HepG2 (cell line): ENCODE data around the gene BCL2L2. TPM values are rescaled to one million over a fixed set of nuclear protein-coding genes. Genes with fewer than 3 reads are reported as not detected.

ENCODE experiments used
- CBFB ChIP-seq: sonication (generic); formaldehyde crosslinking; IDR thresholded peaks from 2 replicates; pipeline ENCODE4 v1.4.0; 2020; ENCODE audit warnings: missing genetic modification reagents
- CC2D1A ChIP-seq: sonication (generic); formaldehyde crosslinking; IDR thresholded peaks from 2 replicates; pipeline ENCODE4 v1.8.1; 2023; ENCODE audit warnings: mild to moderate bottlenecking, missing genetic modification reagents
- DDIT3 ChIP-seq: sonication (generic); formaldehyde crosslinking; IDR thresholded peaks from 2 replicates; pipeline ENCODE4 v1.4.0; 2020; ENCODE audit warnings: mild to moderate bottlenecking, missing genetic modification reagents
- DZIP1 ChIP-seq: sonication (generic); formaldehyde crosslinking; IDR thresholded peaks from 2 replicates; pipeline ENCODE4 v1.5.0; 2020; ENCODE audit warnings: mild to moderate bottlenecking, missing genetic modification reagents
- EP300 ChIP-seq, 3 experiments: sonication (generic) in 1 of 3; formaldehyde crosslinking in 1 of 3; IDR thresholded peaks; 2 replicates each; pipeline versions ENCODE4 v1.5.1 to v1.6.1; 2011 to 2020; ENCODE audit warnings: low read depth in 2 of 3, low read length in 2 of 3, borderline replicate concordance in 1 of 3, improper control_type of control experiment in 1 of 3, mild to moderate bottlenecking in 1 of 3, missing genetic modification reagents in 1 of 3, moderate library complexity in 1 of 3
- HINFP ChIP-seq: sonication (generic); formaldehyde crosslinking; IDR thresholded peaks from 2 replicates; pipeline ENCODE4 v1.4.0; 2020; ENCODE audit warnings: low read depth, mild to moderate bottlenecking, missing genetic modification reagents
- KLF16 ChIP-seq, 2 experiments: sonication (generic) in 1 of 2; formaldehyde crosslinking in 1 of 2; IDR thresholded peaks; 2 replicates each; pipeline versions ENCODE4 v1.6.1 to v1.8.0; 2016 to 2023; ENCODE audit warnings: missing genetic modification reagents in 2 of 2, missing compliant biosample characterization in 1 of 2
- REL ChIP-seq: sonication (generic); formaldehyde crosslinking; conservative IDR thresholded peaks from 2 replicates; pipeline ENCODE4 v1.8.0; 2022; ENCODE audit warnings: mild to moderate bottlenecking, missing genetic modification reagents, moderate library complexity
- SNRNP70 ChIP-seq: fragments of 200-400 bp; formaldehyde crosslinking; IDR thresholded peaks from 2 replicates; pipeline ENCODE4 v1.6.1; 2017; ENCODE audit warnings: mild to moderate bottlenecking, low read depth, low read length, moderate library complexity
- ZBTB46 ChIP-seq: sonication (generic); formaldehyde crosslinking; IDR thresholded peaks from 2 replicates; pipeline ENCODE4 v1.4.0; 2020; ENCODE audit warnings: mild to moderate bottlenecking, missing genetic modification reagents, borderline replicate concordance
- ZFAT ChIP-seq: sonication (generic); formaldehyde crosslinking; conservative IDR thresholded peaks from 2 replicates; pipeline ENCODE4 v1.8.1; 2023; ENCODE audit warnings: missing genetic modification reagents, inconsistent platforms
- ZFYVE20 ChIP-seq: sonication (generic); formaldehyde crosslinking; IDR thresholded peaks from 2 replicates; pipeline ENCODE4 v1.8.0; 2023; ENCODE audit warnings: low read depth, mild to moderate bottlenecking, moderate library complexity, missing genetic modification reagents, borderline replicate concordance
- ZGPAT ChIP-seq: IDR thresholded peaks from 2 replicates; pipeline ENCODE4 v1.6.1; 2016; ENCODE audit warnings: mild to moderate bottlenecking
- ZNF350 ChIP-seq: sonication (generic); formaldehyde crosslinking; IDR thresholded peaks from 2 replicates; pipeline ENCODE4 v1.4.0; 2020; ENCODE audit warnings: mild to moderate bottlenecking, low read depth, missing genetic modification reagents, borderline replicate concordance
- ZNF549 ChIP-seq: sonication (generic); formaldehyde crosslinking; IDR thresholded peaks from 2 replicates; pipeline ENCODE4 v1.5.0; 2020; ENCODE audit warnings: missing genetic modification reagents
- ZNF607 ChIP-seq: sonication (generic); formaldehyde crosslinking; IDR thresholded peaks from 2 replicates; pipeline ENCODE4 v1.5.1; 2020; ENCODE audit warnings: missing genetic modification reagents, mild to moderate bottlenecking, borderline replicate concordance
- ZNF672 ChIP-seq: sonication (generic); formaldehyde crosslinking; IDR thresholded peaks from 2 replicates; pipeline ENCODE4 v1.8.1; 2022; ENCODE audit warnings: missing genetic modification reagents
- ZNF678 ChIP-seq: sonication (generic); formaldehyde crosslinking; IDR thresholded peaks from 2 replicates; pipeline ENCODE4 v1.4.0; 2020; ENCODE audit warnings: mild to moderate bottlenecking, missing genetic modification reagents
- ZZZ3 ChIP-seq: sonication (generic); formaldehyde crosslinking; IDR thresholded peaks from 2 replicates; pipeline ENCODE4 v1.4.0; 2020; ENCODE audit warnings: missing genetic modification reagents, mild to moderate bottlenecking, borderline replicate concordance
- polyA plus RNA-seq, 8 experiments: library from polyadenylated mRNA; depleted of rRNA in 3 of 8; stranded (reverse) in 7 of 8; unstranded in 1 of 8; fragments of >200 nt; fragmentation: Illumina TruSeq in 4 of 8; extraction: Trizol in 4 of 8; gene quantifications; 2 replicates each; pipeline versions ENCODE4 v1.2.1 to v1.2.3, GENCODE V29; 2011 to 2016; ENCODE audit warnings: low read depth in 4 of 8, missing spikeins in 1 of 8, mixed read lengths in 1 of 8; ENCODE audit not compliant: insufficient read depth in 1 of 8
- total RNA-seq, 5 experiments: library from RNA; depleted of rRNA; stranded (reverse); fragments of >200 nt; fragmentation: Illumina TruSeq; extraction: Trizol; gene quantifications; 2 replicates each; pipeline ENCODE4 v1.2.3, GENCODE V29; 2016; ENCODE audit warnings: low read depth in 1 of 5

The BCL2L2 gene
- total and polyA plus RNA-seq, 2 of the 13 experiments (the other 11 are each of a cell fraction or from before 2014, with no cell fraction given): 28.1 to 49.8 TPM

GRCh38 chr14:23320584-23321571, 14.2 kb downstream of the BCL2L2 start, which contains the start of gene PABPN1 (continued):
- TF ChIP-seq ZNF672 (no peak), REL (peak; percentile 83), ZGPAT (CRISPR knock-in tag) (peak; percentile 100), ZNF350 (CRISPR knock-in tag) (peak; percentile 99), ZZZ3 (CRISPR knock-in tag) (peak; percentile 99), HINFP (CRISPR knock-in tag) (peak; percentile 81), ZBTB46 (CRISPR knock-in tag) (no peak; the same call in 1 of the 2 replicates), KLF16 (CRISPR knock-in tag; IDR thresholded peaks at IDR 0.05) (peak; percentile 69 to 96; a peak in 3 of 4 replicates), ZFYVE20 (no peak; the same call in 1 of the 2 replicates), DDIT3 (peak; percentile 13; the same call in 1 of the 2 replicates), ZFAT (CRISPR knock-in tag) (peak; percentile 79; the same call in 1 of the 2 replicates), ZNF607 (CRISPR knock-in tag) (no peak; the same call in none of the 2 replicates), CBFB (CRISPR knock-in tag) (peak; percentile 97), CC2D1A (CRISPR knock-in tag) (no peak; the same call in 1 of the 2 replicates), DZIP1 (CRISPR knock-in tag) (no peak), SNRNP70 (no peak), EP300 (IDR thresholded peaks at IDR 0.05; ENCODE audit: low read depth in 2 of 2, low read length in 2 of 2) (peak; percentile 68 to 90; a peak in 3 of 4 replicates), EP300 (CRISPR knock-in tag; IDR thresholded peaks at IDR 0.05; ENCODE audit: borderline replicate concordance) (peak; percentile 83), ZNF549 (CRISPR knock-in tag) (no peak), ZNF678 (CRISPR knock-in tag) (peak; percentile 76; the same call in 1 of the 2 replicates)
